Stimulated activated CD8-positive, alpha-beta memory T cell treated with anti-CD3 and anti-CD28 coated beads, Interleukin-7, amount 100 ng/mL, for 1 hour (primary cell): ENCODE results near the gene GRID2.
"Not testable (repeated sequence)": the region's sequence is repeated elsewhere in the genome, so short reads cannot be mapped to it uniquely, and the experiment has no call there.

ENCODE experiments used
- DNase-seq, 2 donors: peaks; one replicate each; pipeline ENCODE4 v3.0.0-alpha.2; 2020; ENCODE audit warnings: low read depth in 2 of 2

GRID2 gene

GRCh38 chr4:92303621-92304027 is at the start of gene GRID2:
Gene GRID2, plus strand, starts transcription at chr4:92303966.
- DNase-seq: no peak

DNA sequence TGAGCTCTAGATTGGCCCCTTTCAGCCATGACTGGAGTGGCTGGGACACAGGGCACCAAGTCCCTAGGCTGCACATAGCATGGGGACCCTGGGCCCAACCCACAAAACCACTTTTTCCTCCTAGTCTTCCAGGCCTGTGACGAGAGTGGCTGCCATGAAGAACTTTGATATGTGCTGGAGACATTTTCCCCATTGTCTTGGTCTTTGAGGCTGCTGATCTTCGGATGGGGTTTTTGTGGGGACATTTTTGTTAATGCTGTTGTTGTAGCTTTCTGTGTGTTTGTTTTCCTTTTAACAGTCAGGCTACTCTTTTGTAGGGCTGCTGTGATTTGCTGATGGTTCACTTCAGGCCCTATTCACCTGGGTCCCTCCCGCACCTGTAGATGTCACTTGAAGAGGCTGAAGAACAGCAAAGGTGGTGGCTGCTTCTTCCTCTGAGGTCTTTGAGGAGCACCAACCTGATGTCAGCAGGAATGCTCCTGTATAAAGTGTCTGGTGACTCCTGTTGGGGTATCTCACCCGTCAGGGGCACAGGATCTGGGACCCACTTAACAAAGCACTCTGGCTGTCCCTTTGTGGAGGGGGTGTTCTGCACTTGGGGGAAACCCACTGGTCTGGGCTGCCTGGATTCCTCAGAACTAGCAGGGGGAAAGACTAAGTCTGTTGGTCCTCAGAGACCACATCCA is 49.6 kb upstream of the GRID2 start:
- no peak for DNase-seq

- no peak for DNase-seq
These were observed 48.9 kb upstream of the GRID2 start for GRCh38 chr4:92254767-92255442.

DNA sequence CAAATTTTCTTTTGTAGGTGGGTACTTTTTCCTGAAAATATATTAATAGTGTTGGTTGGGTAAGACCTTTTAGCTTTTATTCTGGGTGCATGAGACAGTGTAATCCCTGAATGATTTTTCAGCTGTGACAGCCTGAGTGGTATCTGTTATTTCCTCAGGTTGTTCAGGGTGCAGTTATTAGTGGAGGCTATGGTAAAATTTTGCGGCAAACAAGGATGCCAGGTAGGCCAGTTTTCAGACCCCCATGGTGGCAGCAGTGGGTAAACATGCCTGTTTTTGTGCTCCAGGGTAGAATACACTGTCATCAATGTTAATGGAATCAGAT is 47.9 kb upstream of the GRID2 start:
- DNase-seq: no peak

DNA sequence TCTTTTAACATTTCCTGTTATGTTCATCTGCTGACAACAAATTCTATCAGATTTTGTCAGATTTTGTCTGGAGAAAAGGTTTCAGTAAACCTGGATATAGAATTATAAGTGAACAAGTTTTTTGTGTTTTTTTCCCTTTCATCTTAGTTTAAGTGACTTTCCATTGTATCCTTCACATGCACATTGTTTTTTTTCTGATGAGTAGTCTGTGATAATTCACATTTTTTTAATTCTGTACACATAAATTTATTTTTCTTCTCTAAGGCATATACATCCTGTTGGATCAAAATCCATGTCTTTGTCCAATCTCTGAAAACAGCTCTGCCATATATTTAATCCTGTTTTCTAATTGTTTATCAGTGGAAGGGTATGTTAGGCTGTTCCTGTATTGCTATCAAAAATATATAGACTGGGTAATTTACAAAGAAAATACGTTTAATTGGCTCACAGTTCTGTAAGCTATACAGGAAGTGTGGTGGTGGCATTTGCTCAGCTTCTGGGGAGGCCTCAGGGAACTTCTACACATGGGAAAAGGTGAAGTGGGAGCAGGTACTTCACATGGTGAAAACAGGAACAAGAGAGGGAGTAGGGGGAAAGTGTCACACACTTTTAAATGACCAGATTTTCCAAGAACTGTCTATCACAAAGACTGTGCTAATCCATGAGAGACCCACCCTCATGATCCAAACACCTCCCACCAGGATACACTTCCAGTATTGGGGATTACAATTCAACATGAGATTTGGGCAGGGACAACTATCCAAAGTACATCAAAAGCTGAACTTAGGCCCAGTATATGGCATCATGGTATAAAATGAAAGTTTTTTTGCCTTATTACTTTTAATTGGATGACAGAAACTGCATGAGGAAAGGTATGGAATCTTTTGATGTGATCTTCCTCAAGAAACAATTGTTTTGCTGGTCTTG is 45.6 kb upstream of the GRID2 start:
- DNase-seq: no peak

- DNase-seq: no peak
These were observed 42.5 kb upstream of the GRID2 start for GRCh38 chr4:92261256-92261655.

GRCh38 chr4:92262371-92262770 is 41.4 kb upstream of the GRID2 start:
- DNase-seq: no peak

GRCh38 chr4:92263010-92263409 is 40.8 kb upstream of the GRID2 start:
- DNase-seq: no peak

GRCh38 chr4:92263575-92263974 is 40.2 kb upstream of the GRID2 start:
- DNase-seq: no peak

DNA sequence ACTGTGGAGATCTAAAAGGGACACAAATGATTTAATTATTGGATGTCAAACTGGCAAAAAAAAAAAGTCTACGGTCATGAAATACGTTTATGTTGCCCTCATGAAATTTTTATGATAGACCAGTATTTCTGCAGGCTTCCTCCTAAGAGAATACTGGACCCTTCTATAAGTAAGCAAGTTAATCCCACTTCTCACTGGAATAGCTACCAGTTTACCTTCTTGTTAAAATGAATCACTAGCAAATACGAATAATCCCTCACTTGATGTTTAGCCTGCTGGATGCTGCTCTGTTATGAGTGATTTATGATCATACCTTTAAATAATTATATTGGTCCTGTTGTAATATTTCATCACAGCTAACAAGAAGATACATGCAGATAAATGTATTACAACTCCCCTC is 39.6 kb upstream of the GRID2 start:
- DNase-seq: no peak

- no peak for DNase-seq
These were observed 38.7 kb upstream of the GRID2 start for GRCh38 chr4:92265021-92265420.

DNA sequence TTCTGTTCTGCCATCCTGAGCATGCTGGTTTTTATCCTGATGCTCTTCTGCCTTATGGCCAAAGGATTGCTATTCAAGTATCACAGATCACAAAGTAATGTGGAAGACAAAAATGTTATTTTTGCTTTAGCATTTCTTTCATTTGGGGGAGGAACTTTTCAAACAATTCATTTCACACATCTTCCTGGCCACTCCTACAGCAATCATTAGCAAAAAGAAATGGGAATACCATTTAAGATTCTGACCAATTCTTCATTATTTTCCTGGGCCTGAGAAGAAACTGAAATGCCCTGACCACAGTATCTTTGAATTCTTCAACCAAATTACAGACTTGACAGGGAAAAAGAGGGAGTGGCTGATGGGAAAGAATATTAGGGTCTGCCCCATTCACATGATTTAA is 38.0 kb upstream of the GRID2 start:
- no peak for DNase-seq

- no peak for DNase-seq
These were observed 37.2 kb upstream of the GRID2 start for GRCh38 chr4:92266521-92266920.

DNA sequence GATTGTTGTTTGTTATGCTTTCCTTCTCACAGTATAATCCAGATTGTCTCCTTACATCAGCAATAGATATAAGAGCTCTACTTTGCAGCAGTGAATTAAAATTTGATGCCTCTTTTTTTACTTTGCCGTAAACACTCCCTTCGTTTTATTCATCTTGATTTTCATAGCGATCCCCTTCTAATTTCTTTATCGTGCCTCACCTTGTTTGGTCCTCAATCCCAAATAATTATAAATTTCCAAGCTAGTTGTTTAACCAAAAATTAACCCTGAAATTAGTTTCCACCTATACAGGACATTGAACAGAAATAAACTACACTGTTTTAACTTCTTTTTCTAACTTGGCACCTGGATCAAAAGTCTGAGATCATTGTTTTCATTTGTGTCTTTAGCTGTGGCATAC is 35.1 kb upstream of the GRID2 start:
- DNase-seq: no peak

DNA sequence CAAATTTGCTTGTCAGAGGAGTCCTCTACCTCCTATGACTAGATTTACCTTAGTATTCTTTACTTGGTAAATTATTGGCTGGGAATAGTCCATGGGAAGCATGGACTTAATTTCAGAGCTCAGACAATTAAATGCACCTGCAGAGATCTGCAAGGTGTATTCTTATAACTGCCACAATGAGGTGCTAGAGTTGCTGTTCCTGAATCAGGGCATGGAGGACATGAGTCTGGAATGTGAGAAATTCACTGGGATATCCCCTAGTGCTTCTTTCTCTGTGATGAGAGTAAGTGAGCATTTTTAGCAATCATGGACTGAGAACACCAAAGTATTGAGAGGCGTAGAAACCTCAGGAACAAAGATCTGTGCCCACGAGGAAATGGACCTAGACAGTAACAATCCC is 32.9 kb upstream of the GRID2 start:
- DNase-seq: no peak

DNA sequence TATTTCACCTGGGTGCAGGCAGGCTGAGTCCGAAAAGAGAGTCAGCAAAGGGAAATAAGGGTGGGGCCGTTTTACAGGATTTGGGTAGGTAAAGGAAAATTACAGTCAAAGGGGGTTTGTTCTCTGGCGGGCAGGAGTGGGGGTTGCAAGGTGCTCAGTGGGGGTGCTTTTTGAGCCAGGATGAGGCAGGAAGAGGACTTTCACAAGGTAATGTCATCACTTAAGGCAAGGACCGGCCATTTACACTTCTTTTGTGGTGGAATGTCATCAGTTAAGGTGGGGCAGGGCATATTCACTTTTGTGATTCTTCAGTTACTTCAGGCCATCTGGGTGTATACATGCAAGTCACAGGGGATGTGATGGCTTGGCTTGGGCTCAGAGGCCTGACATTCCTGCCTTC is 32.2 kb upstream of the GRID2 start:
- not testable (repeated sequence) for DNase-seq

DNA sequence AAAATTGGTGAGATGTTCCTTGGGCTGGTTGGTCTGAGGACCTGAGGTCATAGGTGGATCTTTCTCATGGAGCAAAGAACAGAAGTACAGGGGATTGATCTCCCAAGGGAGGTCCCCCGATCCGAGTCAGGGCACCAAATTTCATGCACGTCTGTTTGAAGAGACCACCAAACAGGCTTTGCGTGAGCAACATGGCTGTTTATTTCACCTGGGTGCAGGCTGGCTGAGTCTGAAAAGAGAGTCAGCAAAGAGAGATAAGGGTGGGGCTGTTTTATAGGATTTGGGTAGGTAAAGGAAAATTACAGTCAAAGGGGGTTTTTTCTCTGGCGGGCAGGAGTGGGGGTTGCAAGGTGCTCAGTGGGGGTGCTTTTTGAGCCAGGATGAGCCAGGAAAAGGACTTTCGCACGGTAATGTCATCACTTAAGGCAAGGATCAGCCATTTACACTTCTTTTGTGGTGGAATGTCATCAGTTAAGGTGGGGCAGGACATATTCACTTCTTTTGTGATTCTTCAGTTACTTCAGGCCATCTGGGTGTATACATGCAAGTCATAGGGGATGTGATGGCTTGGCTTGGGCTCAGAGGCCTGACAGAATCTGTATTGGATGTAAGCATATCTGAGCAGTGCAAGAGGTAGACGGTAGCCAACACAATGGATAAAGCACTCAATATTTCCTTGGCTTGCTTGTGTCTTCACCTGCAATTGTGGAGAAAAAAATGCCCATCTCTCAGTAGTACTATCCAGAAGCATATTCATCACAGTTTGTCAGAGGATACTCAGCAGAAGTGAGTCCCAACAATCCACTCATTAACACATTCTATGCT is 26.5 kb upstream of the GRID2 start:
- DNase-seq: not testable (repeated sequence)

GRCh38 chr4:92279296-92279695 is 24.5 kb upstream of the GRID2 start:
- no peak for DNase-seq

DNA sequence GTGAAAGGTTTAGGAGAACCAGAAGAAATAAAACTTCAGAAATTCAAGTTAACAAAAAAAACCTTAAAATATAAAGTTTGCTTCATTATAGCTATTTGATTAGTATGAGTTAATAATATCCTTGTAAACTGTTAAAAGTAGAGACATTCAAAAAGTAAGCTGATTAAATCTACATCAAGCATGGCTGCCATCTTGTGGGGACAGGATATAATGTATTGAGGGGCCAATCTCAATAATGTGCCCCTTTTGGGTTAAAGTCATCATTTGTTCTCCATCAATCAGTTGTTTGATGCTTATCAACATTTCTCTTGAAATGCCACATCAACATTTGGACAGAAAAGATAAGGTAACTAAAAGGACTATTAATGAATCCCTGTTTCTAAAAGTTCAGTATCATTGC is 4.6 kb upstream of the GRID2 start:
- no peak for DNase-seq

DNA sequence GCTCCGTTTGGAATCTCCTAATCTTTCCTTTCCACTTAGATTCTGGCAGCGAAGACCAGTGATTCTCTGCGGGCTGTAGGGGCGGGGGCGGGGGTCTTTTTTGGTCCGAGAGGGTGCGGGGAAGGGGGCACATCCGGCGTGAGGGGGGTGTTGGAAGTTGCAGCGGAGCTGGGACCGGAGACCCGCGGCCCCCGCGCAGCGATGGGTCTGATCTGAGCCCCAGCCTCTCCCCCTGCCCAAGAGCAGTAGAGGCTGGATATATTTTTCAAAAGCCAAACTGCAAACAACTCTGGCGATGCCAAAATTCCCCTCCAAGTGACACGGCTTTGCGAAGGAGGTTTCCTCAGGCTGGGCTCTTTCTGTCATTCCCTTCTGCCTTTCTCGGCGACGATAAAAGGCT is 355 bp downstream of the GRID2 start:
- no peak for DNase-seq

GRCh38 chr4:92304606-92305005 is 840 bp downstream of the GRID2 start:
- DNase-seq: no peak
